ENCODE data around the gene AKT2. TPM values are rescaled to one million over a fixed set of nuclear protein-coding genes. Genes with fewer than 3 reads are reported as not detected.

AKT2 gene
- total and polyA plus RNA-seq, 2 of the 8 experiments (the other 6 are each of a cell fraction or from before 2014, with no cell fraction given) = 151 to 183 TPM

DNA sequence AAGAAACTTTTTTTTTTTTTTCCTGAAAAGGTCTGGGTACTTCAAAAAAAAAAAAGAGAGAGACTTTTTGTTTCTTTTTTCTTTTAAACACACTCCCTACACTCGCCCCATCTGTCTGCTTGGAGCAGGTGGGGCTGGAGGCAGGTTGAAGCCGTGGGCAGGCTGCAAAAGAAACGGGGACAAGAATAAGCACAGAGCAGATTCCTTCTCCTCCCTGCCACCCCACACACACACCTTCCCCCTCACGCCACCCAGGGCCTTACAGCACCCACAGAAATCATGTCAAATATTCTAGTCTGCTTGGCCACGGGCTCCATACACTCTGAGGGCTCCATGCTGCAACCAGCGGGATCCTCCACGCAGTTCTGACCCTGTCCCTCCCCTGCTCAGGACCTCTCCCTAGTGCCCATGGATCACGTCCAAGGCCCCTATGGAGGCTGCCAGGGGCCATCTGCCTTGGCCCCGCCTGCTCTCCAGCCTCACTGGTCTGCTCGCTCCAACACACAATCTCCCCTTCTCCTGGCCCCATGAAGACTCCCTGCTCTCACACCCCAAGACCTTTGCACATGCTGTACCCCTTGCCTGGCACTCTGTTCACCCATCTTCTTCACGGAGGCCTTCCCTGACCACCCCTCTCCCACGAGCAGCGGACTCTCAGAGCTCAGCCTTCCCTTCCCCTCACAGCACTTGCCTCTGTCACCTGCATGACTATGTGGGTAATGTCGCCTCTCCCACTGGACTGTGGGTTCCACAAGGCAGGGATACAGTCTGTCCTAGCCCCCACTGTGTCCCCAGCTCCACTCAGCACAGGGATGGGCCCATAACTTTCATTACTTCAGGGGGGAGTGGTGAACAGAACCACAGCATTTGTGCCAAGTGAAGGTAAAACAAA lies 11.4 kb downstream of the AKT2 start:
- no peaks in the 10 kb centered on the region for H3K36me3 ChIP-seq (ENCODE audit: control insufficient read depth in 2 of 4, insufficient read depth in 4 of 4, low read length in 3 of 4)
- no peak overlapping the region for H2BK15ac ChIP-seq (ENCODE audit: low read length)
- H3K4ac ChIP-seq (replicated peaks; ENCODE audit: insufficient read length, low read depth, low read length) = no peak overlapping the region
- H3K56ac ChIP-seq (replicated peaks; ENCODE audit: insufficient read length, low read depth, low read length) = no peak overlapping the region
- H2BK12ac ChIP-seq (ENCODE audit: low read depth, low read length) = peak overlapping the region; percentile 55; the same call in 1 of the 2 replicates
- no peak overlapping the region for H4K91ac ChIP-seq (replicated peaks; ENCODE audit: insufficient read length, low read length)
- H3K4me2 ChIP-seq (ENCODE audit: insufficient read depth in 1 of 2, low read depth in 2 of 2, low read length in 2 of 2) = peak overlapping the region in 1 of 2 experiments; percentile 2; a peak in 1 of 4 replicates
- DNase-seq (ENCODE audit: low read depth in 1 of 2, low spot score in 2 of 2) (no peak), FAIRE-seq (no peak)
- H3K27ac ChIP-seq (ENCODE audit: low read depth, low read length) = no peak overlapping the region
- H2AK5ac ChIP-seq (ENCODE audit: low read depth, low read length) = peak overlapping the region; percentile 45; the same call in 1 of the 2 replicates
- no peak overlapping the region for H3K23ac ChIP-seq (ENCODE audit: insufficient read length)
- no peaks in the 10 kb centered on the region for H3K27me3 ChIP-seq (replicated peaks in 1 of 4; ENCODE audit: control insufficient read depth in 3 of 4, extremely low read depth in 1 of 4, insufficient read depth in 3 of 4, low read length in 3 of 4)
- H4K8ac ChIP-seq (ENCODE audit: extremely low read depth, insufficient read depth, low read length) = no peak overlapping the region
- no peak overlapping the region for H2BK120ac ChIP-seq (replicated peaks; ENCODE audit: low read depth, low read length)
- H3K4me1 ChIP-seq (replicated peaks in 1 of 4; ENCODE audit: control insufficient read depth in 3 of 4, insufficient read depth in 4 of 4, low read length in 3 of 4) = peaks cover 0 to 13% (median 7%) of the 10 kb centered on the region in 4 experiments; a peak in 6 of 7 replicates
- peaks cover 5 to 18% of the 10 kb centered on the region in 2 experiments for H4K20me1 ChIP-seq (replicated peaks in 1 of 2; ENCODE audit: control insufficient read depth in 1 of 2, insufficient read depth in 2 of 2, low read length in 2 of 2)
- POLR2A ChIA-PET (ENCODE audit: partially characterized antibody) = interaction anchor here (0.7 to 1.9 kb wide), 3 partner anchors 10 to 147 kb away, joined by 3 to 7 read pairs (median 3); no protein-coding TSS in a partner anchor
- CTCF ChIA-PET (ENCODE audit: partially characterized antibody) = interaction anchor here (1.4 to 1.8 kb wide), 2 partner anchors 38 to 50 kb away, joined by 4 to 5 read pairs; no protein-coding TSS in a partner anchor
- H3K18ac ChIP-seq (ENCODE audit: extremely low read depth, low read length) = no peak overlapping the region
- H2BK20ac ChIP-seq (ENCODE audit: low read length) = no peak overlapping the region
- 78% methylated on average over 14 of the region's 14 CpGs; no CpG with 5 or more reads in 1 of the 2 experiments for WGBS, 2 experiments (ENCODE audit: extremely low coverage in 1 of 2, insufficient coverage in 1 of 2, insufficient read length in 1 of 2, insufficient replicate concordance in 2 of 2, low coverage in 1 of 2, low lambda C conversion rate in 2 of 2, missing lambda C conversion rate in 1 of 2)
- H3K79me1 ChIP-seq (ENCODE audit: low read depth, low read length) = peaks cover 27% of the 10 kb centered on the region
- no peak overlapping the region for H3K4me3 ChIP-seq (ENCODE audit: extremely low read depth in 1 of 4, insufficient read depth in 2 of 4, low read depth in 3 of 4, low read length in 4 of 4)
- H3K9me3 ChIP-seq (ENCODE audit: insufficient read depth in 2 of 2, low read depth in 1 of 2, low read length in 1 of 2) = no peaks in the 10 kb centered on the region
- no peaks in the 10 kb centered on the region for H3K23me2 ChIP-seq (ENCODE audit: low read depth, low read length)
- H3K9ac ChIP-seq (replicated peaks in 1 of 4; ENCODE audit: extremely low read depth in 1 of 4, low read depth in 3 of 4, low read length in 3 of 4) = no peak overlapping the region; a peak in 1 of 7 replicates
- no peak for TF ChIP-seq PHF8 (conservative IDR thresholded peaks at IDR 0.05; ENCODE audit: low read depth, low read length)
- H3K79me2 ChIP-seq (ENCODE audit: control insufficient read depth in 1 of 2, insufficient read depth in 2 of 2, low read length in 2 of 2) = peaks cover 0 to 74% of the 10 kb centered on the region in 2 experiments; a peak in 2 of 4 replicates
- no peak overlapping the region for H4K5ac ChIP-seq (ENCODE audit: insufficient read length, low read depth, low read length)
- H2BK5ac ChIP-seq (ENCODE audit: low read depth, low read length) = peak overlapping the region; percentile 26; the same call in 1 of the 2 replicates
- H3K14ac ChIP-seq (ENCODE audit: insufficient read length) = no peak overlapping the region
- no peak overlapping the region for H2AFZ ChIP-seq (ENCODE audit: low read length)

Data from H1 (cell line).